Keratinocyte (primary cell): Measurements from ENCODE around the gene PLA2G4F. TPM values are rescaled to one million over a fixed set of nuclear protein-coding genes. Genes with fewer than 3 reads are reported as not detected.
A peak's percentile ranks its signal among the peaks of the same experiment; 100 is the strongest.

ENCODE experiments used
- DNase-seq: peaks from one replicate; pipeline ENCODE4 v3.0.0-alpha.2; 2011; ENCODE audit warnings: low read depth, missing footprints, low spot score
- FAIRE-seq: peaks from 2 replicates; lab custom pipeline; 2011; peaks lifted over from hg19 to GRCh38; lab: Jason Lieb, UNC
- H2AFZ ChIP-seq: 2 replicates; pipeline ENCODE4 v1.6.0; 2012; ENCODE audit warnings: low read length, control low read depth, inconsistent platforms; ENCODE audit not compliant: control insufficient read depth
- H3K27ac ChIP-seq: 2 replicates; pipeline ENCODE4 v1.5.1; 2011; ENCODE audit warnings: low read length; ENCODE audit not compliant: control insufficient read depth, insufficient read depth
- H3K27me3 ChIP-seq: 3 replicates; pipeline ENCODE4 v1.6.0; 2011; ENCODE audit warnings: low read length; ENCODE audit not compliant: control insufficient read depth, insufficient read depth; ENCODE audit errors: extremely low read depth
- H3K36me3 ChIP-seq, 2 experiments: 2 replicates in 1 of 2; 3 replicates in 1 of 2; pipeline ENCODE4 v1.5.1; 2011; ENCODE audit warnings: low read length in 2 of 2, mild to moderate bottlenecking in 1 of 2; ENCODE audit not compliant: control insufficient read depth in 2 of 2, insufficient read depth in 2 of 2; ENCODE audit errors: extremely low read depth in 1 of 2
- H3K4me1 ChIP-seq: 3 replicates; pipeline ENCODE4 v1.5.1; 2011; ENCODE audit warnings: low read length; ENCODE audit not compliant: control insufficient read depth, insufficient read depth; ENCODE audit errors: extremely low read depth
- H3K4me2 ChIP-seq: 3 replicates; pipeline ENCODE4 v1.6.0; 2011; ENCODE audit warnings: low read depth, low read length; ENCODE audit not compliant: control insufficient read depth, insufficient read depth; ENCODE audit errors: extremely low read depth
- H3K4me3 ChIP-seq, 3 experiments: fragments of 200-600 bp in 1 of 3; sonication (generic) in 1 of 3; 2 replicates in 2 of 3; 3 replicates in 1 of 3; pipeline ENCODE4 v1.5.1; 2011 to 2016; ENCODE audit warnings: low read length in 3 of 3, mild to moderate bottlenecking in 3 of 3, control low read depth in 2 of 3, inconsistent platforms in 1 of 3, low read depth in 1 of 3, mixed read lengths in 1 of 3, mixed run types in 1 of 3, moderate library complexity in 1 of 3; ENCODE audit not compliant: control insufficient read depth in 2 of 3, insufficient read depth in 2 of 3; ENCODE audit errors: extremely low read depth in 1 of 3
- H3K79me2 ChIP-seq: 2 replicates; pipeline ENCODE4 v1.6.0; 2012; ENCODE audit warnings: low read length; ENCODE audit not compliant: control insufficient read depth, insufficient read depth
- H3K9ac ChIP-seq: 3 replicates; pipeline ENCODE4 v1.6.0; 2011; ENCODE audit warnings: low read length; ENCODE audit not compliant: control insufficient read depth, insufficient read depth; ENCODE audit errors: extremely low read depth
- H3K9me1 ChIP-seq: 3 replicates; pipeline ENCODE4 v1.6.0; 2011; ENCODE audit warnings: low read length; ENCODE audit not compliant: control insufficient read depth, insufficient read depth; ENCODE audit errors: extremely low read depth
- H3K9me3 ChIP-seq: 2 replicates; pipeline ENCODE4 v1.5.1; 2012; ENCODE audit warnings: low read depth, low read length; ENCODE audit not compliant: control insufficient read depth
- H4K20me1 ChIP-seq: 3 replicates; pipeline ENCODE4 v1.6.0; 2011; ENCODE audit warnings: low read length; ENCODE audit not compliant: control insufficient read depth, insufficient read depth; ENCODE audit errors: extremely low read depth
- EZH2 ChIP-seq: IDR thresholded peaks from one replicate; pipeline ENCODE4 v1.6.1; 2012; ENCODE audit warnings: inconsistent platforms, mild to moderate bottlenecking, low read length, moderate library complexity
- dilution Hi-C: fragments of 300-500 bp; cut with MboI; formaldehyde crosslinking; loops from one replicate; pipeline ENCODE4 v1.7.0; 2020; ENCODE audit warnings: low sequenced_read_pairs; ENCODE audit not compliant: extremely low pct_ligation_motif_present
- polyA plus RNA-seq, 5 experiments: library from polyadenylated mRNA; depleted of rRNA in 3 of 5; stranded (reverse) in 3 of 5; stranded (forward) in 1 of 5; unstranded in 1 of 5; fragments of >200 nt; gene quantifications; 1 replicate in 1 of 5; 2 replicates in 3 of 5; 3 replicates in 1 of 5; pipeline versions ENCODE4 v1.2.1 to v1.2.3, GENCODE V29; 2011 to 2012; ENCODE audit warnings: missing spikeins in 2 of 5, low read depth in 1 of 5, low replicate concordance in 1 of 5
- TF ChIP-seq, protein P1 (sequence below), 3 experiments: IDR thresholded peaks in 1 of 3; conservative IDR thresholded peaks in 1 of 3; optimal IDR thresholded peaks in 1 of 3; 2 replicates in 2 of 3; 3 replicates in 1 of 3; pipeline versions ENCODE3 to v1.5.1; 2011; ENCODE audit warnings: low read length in 3 of 3, mild to moderate bottlenecking in 3 of 3, moderate library complexity in 2 of 3, control low read depth in 1 of 3, inconsistent platforms in 1 of 3; ENCODE audit not compliant: insufficient read depth in 2 of 3; ENCODE audit errors: extremely low read depth in 1 of 3

The PLA2G4F gene
- polyA plus RNA-seq, 1 donor (not counting 4 experiments of a cell fraction or from before 2014, with no cell fraction given), result 4.4 TPM

DNA sequence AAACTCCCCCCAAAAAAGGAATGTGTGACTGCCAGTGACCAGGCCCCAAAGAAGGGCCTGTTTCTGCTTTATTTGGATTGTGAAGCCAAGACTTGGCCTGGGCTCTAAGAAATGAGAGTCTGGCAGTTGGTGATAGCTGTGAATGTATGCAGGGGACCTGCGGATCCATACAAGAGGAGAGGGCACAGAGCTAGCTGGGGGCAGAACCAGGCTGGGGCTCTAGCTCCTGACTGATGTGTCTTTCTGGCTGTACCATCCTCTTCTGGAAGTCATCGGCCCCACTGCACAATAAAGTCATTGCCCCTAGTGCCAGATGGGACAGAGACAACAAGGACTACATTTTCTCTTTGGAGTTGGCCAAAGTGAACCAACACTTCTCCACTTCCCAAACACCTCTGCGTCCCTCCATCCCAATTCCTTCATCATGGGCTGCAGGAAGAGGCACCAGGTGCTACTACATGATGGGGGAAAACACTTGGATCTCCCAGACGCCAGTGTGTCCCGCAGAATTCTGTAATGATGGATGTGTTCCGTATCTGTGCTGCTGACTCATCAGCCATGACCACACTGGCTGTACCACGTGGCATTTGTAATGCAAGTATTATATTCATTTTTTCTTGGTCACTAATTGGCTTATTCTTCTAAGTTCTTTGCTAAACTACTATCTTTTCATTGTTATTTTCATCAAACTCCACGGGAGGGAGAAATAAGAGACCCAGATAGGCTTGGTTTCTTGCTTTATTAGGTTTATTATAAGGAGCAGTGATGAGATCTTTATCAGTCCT lies 1.7 kb upstream of the PLA2G4F start:
- Histone ChIP-seq H3K9me1 (no peaks in the 10 kb centered on the region), H3K9ac (no peak overlapping the region), H3K4me1 (peaks cover 35% of the 10 kb centered on the region), H3K36me3 (peaks cover 18 to 22% of the 10 kb centered on the region in 2 experiments), H3K4me3 (no peak overlapping the region), H3K27me3 (no peaks in the 10 kb centered on the region), H4K20me1 (no peaks in the 10 kb centered on the region), H3K27ac (no peak overlapping the region), H3K9me3 (no peaks in the 10 kb centered on the region), H3K79me2 (no peaks in the 10 kb centered on the region), H3K4me2 (no peak overlapping the region), H2AFZ (no peak overlapping the region)
- no peak for DNase-seq
- dilution Hi-C loops, result no loop called here
- FAIRE-seq, result peak; percentile 82
- TF ChIP-seq EZH2, result no peak
- TF ChIP-seq, protein P1, sequence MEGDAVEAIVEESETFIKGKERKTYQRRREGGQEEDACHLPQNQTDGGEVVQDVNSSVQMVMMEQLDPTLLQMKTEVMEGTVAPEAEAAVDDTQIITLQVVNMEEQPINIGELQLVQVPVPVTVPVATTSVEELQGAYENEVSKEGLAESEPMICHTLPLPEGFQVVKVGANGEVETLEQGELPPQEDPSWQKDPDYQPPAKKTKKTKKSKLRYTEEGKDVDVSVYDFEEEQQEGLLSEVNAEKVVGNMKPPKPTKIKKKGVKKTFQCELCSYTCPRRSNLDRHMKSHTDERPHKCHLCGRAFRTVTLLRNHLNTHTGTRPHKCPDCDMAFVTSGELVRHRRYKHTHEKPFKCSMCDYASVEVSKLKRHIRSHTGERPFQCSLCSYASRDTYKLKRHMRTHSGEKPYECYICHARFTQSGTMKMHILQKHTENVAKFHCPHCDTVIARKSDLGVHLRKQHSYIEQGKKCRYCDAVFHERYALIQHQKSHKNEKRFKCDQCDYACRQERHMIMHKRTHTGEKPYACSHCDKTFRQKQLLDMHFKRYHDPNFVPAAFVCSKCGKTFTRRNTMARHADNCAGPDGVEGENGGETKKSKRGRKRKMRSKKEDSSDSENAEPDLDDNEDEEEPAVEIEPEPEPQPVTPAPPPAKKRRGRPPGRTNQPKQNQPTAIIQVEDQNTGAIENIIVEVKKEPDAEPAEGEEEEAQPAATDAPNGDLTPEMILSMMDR (optimal IDR thresholded peaks at IDR 0.05 in 1 of 3, IDR thresholded peaks at IDR 0.05 in 1 of 3, conservative IDR thresholded peaks at IDR 0.05 in 1 of 3; ENCODE audit: extremely low read depth in 1 of 3, insufficient read depth in 2 of 3, low read length in 3 of 3), result no peak

DNA sequence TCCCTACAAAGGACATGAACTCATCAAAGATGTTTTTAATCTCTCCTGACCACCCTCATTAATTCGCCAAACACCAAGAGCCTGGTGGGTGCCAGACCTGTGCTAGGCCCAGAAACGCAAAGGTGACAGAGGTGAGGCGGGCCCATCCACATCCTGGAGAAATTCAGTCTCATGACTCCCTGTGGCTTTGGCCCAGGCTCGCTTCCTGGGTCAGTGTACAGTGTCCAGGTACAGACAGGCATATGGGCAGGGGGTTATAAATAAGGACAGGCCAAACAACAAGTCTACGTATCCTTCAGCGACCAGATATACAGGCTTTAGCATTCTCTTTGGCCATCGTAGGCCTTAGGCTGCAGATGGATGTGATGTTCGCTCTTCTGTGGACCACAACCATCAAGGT lies 945 bp upstream of the PLA2G4F start:
- H2AFZ ChIP-seq, result no peak overlapping the region
- no peak overlapping the region for H3K27ac ChIP-seq
- H3K27me3 ChIP-seq, result no peaks in the 10 kb centered on the region
- peaks cover 12 to 22% of the 10 kb centered on the region in 2 experiments for H3K36me3 ChIP-seq
- no peak overlapping the region for H3K9ac ChIP-seq
- FAIRE-seq (no peak), DNase-seq (no peak)
- H4K20me1 ChIP-seq, result no peaks in the 10 kb centered on the region
- no peak overlapping the region for H3K4me2 ChIP-seq
- no peak for TF ChIP-seq EZH2
- TF ChIP-seq, protein P1 (optimal IDR thresholded peaks at IDR 0.05 in 1 of 3, IDR thresholded peaks at IDR 0.05 in 1 of 3, conservative IDR thresholded peaks at IDR 0.05 in 1 of 3; ENCODE audit: extremely low read depth in 1 of 3, insufficient read depth in 2 of 3, low read length in 3 of 3), result no peak
- no peaks in the 10 kb centered on the region for H3K9me1 ChIP-seq
- dilution Hi-C loops, result no loop called here
- H3K4me3 ChIP-seq, result no peak overlapping the region
- peaks cover 38% of the 10 kb centered on the region for H3K4me1 ChIP-seq
- H3K79me2 ChIP-seq, result no peaks in the 10 kb centered on the region
- no peaks in the 10 kb centered on the region for H3K9me3 ChIP-seq
